ENCODE results near the gene WDR64.
A peak's percentile ranks its signal among the peaks of the same experiment; 100 is the strongest.

Gene WDR64

GRCh38 chr1:241631674-241632073 lies 20.4 kb upstream of the WDR64 start:
- H3K9me3 ChIP-seq (ENCODE audit: control insufficient read depth in 2 of 2, low read length in 2 of 2): no peaks in the 10 kb centered on the region
- no peak overlapping the region for H3K9ac ChIP-seq (ENCODE audit: low read length in 2 of 2)
- no peak overlapping the region for H3K27ac ChIP-seq (ENCODE audit: low read length)
- H3K27me3 ChIP-seq (ENCODE audit: control insufficient read depth in 1 of 2, insufficient read depth in 2 of 2, low read length in 2 of 2): no peaks in the 10 kb centered on the region
- no peaks in the 10 kb centered on the region for H3K36me3 ChIP-seq (ENCODE audit: control insufficient read depth in 2 of 2, insufficient read depth in 2 of 2, low read length in 2 of 2)
- no peak overlapping the region for H3K4me3 ChIP-seq (ENCODE audit: low read length in 2 of 2)
- no peaks in the 10 kb centered on the region for H3K4me1 ChIP-seq (ENCODE audit: control insufficient read depth, insufficient read depth, low read length)

GRCh38 chr1:241632987-241633386 lies 19.1 kb upstream of the WDR64 start:
- H3K27ac ChIP-seq (ENCODE audit: low read length): no peak overlapping the region
- no peaks in the 10 kb centered on the region for H3K27me3 ChIP-seq (ENCODE audit: control insufficient read depth in 1 of 2, insufficient read depth in 2 of 2, low read length in 2 of 2)
- no peak overlapping the region for H3K9ac ChIP-seq (ENCODE audit: low read length in 2 of 2)
- no peaks in the 10 kb centered on the region for H3K9me3 ChIP-seq (ENCODE audit: control insufficient read depth in 2 of 2, low read length in 2 of 2)
- no peaks in the 10 kb centered on the region for H3K36me3 ChIP-seq (ENCODE audit: control insufficient read depth in 2 of 2, insufficient read depth in 2 of 2, low read length in 2 of 2)
- H3K4me1 ChIP-seq (ENCODE audit: control insufficient read depth, insufficient read depth, low read length): no peaks in the 10 kb centered on the region
- H3K4me3 ChIP-seq (ENCODE audit: low read length in 2 of 2): no peak overlapping the region

- Histone ChIP-seq H3K4me3 (ENCODE audit: low read length in 2 of 2) (no peak overlapping the region), H3K27ac (ENCODE audit: low read length) (no peak overlapping the region), H3K9ac (ENCODE audit: low read length in 2 of 2) (no peak overlapping the region), H3K27me3 (ENCODE audit: control insufficient read depth in 1 of 2, insufficient read depth in 2 of 2, low read length in 2 of 2) (no peaks in the 10 kb centered on the region), H3K9me3 (ENCODE audit: control insufficient read depth in 2 of 2, low read length in 2 of 2) (no peaks in the 10 kb centered on the region), H3K36me3 (ENCODE audit: control insufficient read depth in 2 of 2, insufficient read depth in 2 of 2, low read length in 2 of 2) (no peaks in the 10 kb centered on the region), H3K4me1 (ENCODE audit: control insufficient read depth, insufficient read depth, low read length) (peaks cover 4% of the 10 kb centered on the region)
Measured at GRCh38 chr1:241635556-241636152, 16.4 kb upstream of the WDR64 start.

GRCh38 chr1:241636291-241636690 lies 15.8 kb upstream of the WDR64 start:
- no peak overlapping the region for H3K27ac ChIP-seq (ENCODE audit: low read length)
- H3K9ac ChIP-seq (ENCODE audit: low read length in 2 of 2): no peak overlapping the region
- H3K36me3 ChIP-seq (ENCODE audit: control insufficient read depth in 2 of 2, insufficient read depth in 2 of 2, low read length in 2 of 2): no peaks in the 10 kb centered on the region
- no peaks in the 10 kb centered on the region for H3K9me3 ChIP-seq (ENCODE audit: control insufficient read depth in 2 of 2, low read length in 2 of 2)
- peaks cover 5% of the 10 kb centered on the region for H3K4me1 ChIP-seq (ENCODE audit: control insufficient read depth, insufficient read depth, low read length)
- no peak overlapping the region for H3K4me3 ChIP-seq (ENCODE audit: low read length in 2 of 2)
- no peaks in the 10 kb centered on the region for H3K27me3 ChIP-seq (ENCODE audit: control insufficient read depth in 1 of 2, insufficient read depth in 2 of 2, low read length in 2 of 2)

- Histone ChIP-seq H3K9ac (ENCODE audit: low read length in 2 of 2) (no peak overlapping the region), H3K4me1 (ENCODE audit: control insufficient read depth, insufficient read depth, low read length) (peaks cover 5% of the 10 kb centered on the region), H3K4me3 (ENCODE audit: low read length in 2 of 2) (no peak overlapping the region), H3K36me3 (ENCODE audit: control insufficient read depth in 2 of 2, insufficient read depth in 2 of 2, low read length in 2 of 2) (no peaks in the 10 kb centered on the region), H3K27ac (ENCODE audit: low read length) (no peak overlapping the region), H3K9me3 (ENCODE audit: control insufficient read depth in 2 of 2, low read length in 2 of 2) (no peaks in the 10 kb centered on the region), H3K27me3 (ENCODE audit: control insufficient read depth in 1 of 2, insufficient read depth in 2 of 2, low read length in 2 of 2) (no peaks in the 10 kb centered on the region)
Measured at GRCh38 chr1:241637046-241637590, 15.0 kb upstream of the WDR64 start.

- Histone ChIP-seq H3K4me1 (ENCODE audit: control insufficient read depth, insufficient read depth, low read length) (peaks cover 5% of the 10 kb centered on the region), H3K27me3 (ENCODE audit: control insufficient read depth in 1 of 2, insufficient read depth in 2 of 2, low read length in 2 of 2) (no peaks in the 10 kb centered on the region), H3K9ac (ENCODE audit: low read length in 2 of 2) (no peak overlapping the region), H3K27ac (ENCODE audit: low read length) (no peak overlapping the region), H3K9me3 (ENCODE audit: control insufficient read depth in 2 of 2, low read length in 2 of 2) (no peaks in the 10 kb centered on the region), H3K36me3 (ENCODE audit: control insufficient read depth in 2 of 2, insufficient read depth in 2 of 2, low read length in 2 of 2) (no peaks in the 10 kb centered on the region), H3K4me3 (ENCODE audit: low read length in 2 of 2) (no peak overlapping the region)
Measured at GRCh38 chr1:241637604-241638003, 14.5 kb upstream of the WDR64 start.

- Histone ChIP-seq H3K9ac (ENCODE audit: low read length in 2 of 2) (no peak overlapping the region), H3K9me3 (ENCODE audit: control insufficient read depth in 2 of 2, low read length in 2 of 2) (no peaks in the 10 kb centered on the region), H3K27ac (ENCODE audit: low read length) (no peak overlapping the region), H3K4me3 (ENCODE audit: low read length in 2 of 2) (no peak overlapping the region), H3K4me1 (ENCODE audit: control insufficient read depth, insufficient read depth, low read length) (peaks cover 5% of the 10 kb centered on the region), H3K36me3 (ENCODE audit: control insufficient read depth in 2 of 2, insufficient read depth in 2 of 2, low read length in 2 of 2) (no peaks in the 10 kb centered on the region), H3K27me3 (ENCODE audit: control insufficient read depth in 1 of 2, insufficient read depth in 2 of 2, low read length in 2 of 2) (no peaks in the 10 kb centered on the region)
Measured at GRCh38 chr1:241638099-241638682, 13.9 kb upstream of the WDR64 start.

GRCh38 chr1:241638909-241639622 lies 13.0 kb upstream of the WDR64 start:
- Histone ChIP-seq H3K4me1 (ENCODE audit: control insufficient read depth, insufficient read depth, low read length) (peaks cover 5% of the 10 kb centered on the region), H3K4me3 (ENCODE audit: low read length in 2 of 2) (peak overlapping the region; percentile 33 to 98), H3K9ac (ENCODE audit: low read length in 2 of 2) (peak overlapping the region in 1 of 2 donors; percentile 42), H3K9me3 (ENCODE audit: control insufficient read depth in 2 of 2, low read length in 2 of 2) (no peaks in the 10 kb centered on the region), H3K27me3 (ENCODE audit: control insufficient read depth in 1 of 2, insufficient read depth in 2 of 2, low read length in 2 of 2) (no peaks in the 10 kb centered on the region), H3K36me3 (ENCODE audit: control insufficient read depth in 2 of 2, insufficient read depth in 2 of 2, low read length in 2 of 2) (no peaks in the 10 kb centered on the region), H3K27ac (ENCODE audit: low read length) (no peak overlapping the region)

GRCh38 chr1:241639623-241640148 lies 12.4 kb upstream of the WDR64 start:
- no peak overlapping the region for H3K27ac ChIP-seq (ENCODE audit: low read length)
- H3K4me3 ChIP-seq (ENCODE audit: low read length in 2 of 2): peak overlapping the region; percentile 88 to 98
- H3K36me3 ChIP-seq (ENCODE audit: control insufficient read depth in 2 of 2, insufficient read depth in 2 of 2, low read length in 2 of 2): no peaks in the 10 kb centered on the region
- H3K9ac ChIP-seq (ENCODE audit: low read length in 2 of 2): peak overlapping the region; percentile 84 to 85
- peaks cover 5% of the 10 kb centered on the region for H3K4me1 ChIP-seq (ENCODE audit: control insufficient read depth, insufficient read depth, low read length)
- H3K27me3 ChIP-seq (ENCODE audit: control insufficient read depth in 1 of 2, insufficient read depth in 2 of 2, low read length in 2 of 2): no peaks in the 10 kb centered on the region
- no peaks in the 10 kb centered on the region for H3K9me3 ChIP-seq (ENCODE audit: control insufficient read depth in 2 of 2, low read length in 2 of 2)

- H3K9ac ChIP-seq (ENCODE audit: low read length in 2 of 2): peak within 1 kb of the TSS; percentile 84 to 85
- no peaks in the 10 kb centered on the region for H3K9me3 ChIP-seq (ENCODE audit: control insufficient read depth in 2 of 2, low read length in 2 of 2)
- peaks cover 5% of the 10 kb centered on the region for H3K4me1 ChIP-seq (ENCODE audit: control insufficient read depth, insufficient read depth, low read length)
- peak within 1 kb of the TSS; percentile 88 to 98 for H3K4me3 ChIP-seq (ENCODE audit: low read length in 2 of 2)
- no peak within 1 kb of the TSS for H3K27ac ChIP-seq (ENCODE audit: low read length)
- H3K27me3 ChIP-seq (ENCODE audit: control insufficient read depth in 1 of 2, insufficient read depth in 2 of 2, low read length in 2 of 2): no peaks in the 10 kb centered on the region
- H3K36me3 ChIP-seq (ENCODE audit: control insufficient read depth in 2 of 2, insufficient read depth in 2 of 2, low read length in 2 of 2): no peaks in the 10 kb centered on the region
Measured at GRCh38 chr1:241640149-241640866, 11.8 kb upstream of the WDR64 start, which contains the start of the genes CHML and OPN3. CHML (minus strand) TSS chr1:241640369; CDS start chr1:241635766, 4,603 bp downstream. OPN3 (minus strand) TSS chr1:241640369; CDS start chr1:241640254, 115 bp downstream.
